Measurements from ENCODE around the gene KHDRBS1.

KHDRBS1 gene

DNA sequence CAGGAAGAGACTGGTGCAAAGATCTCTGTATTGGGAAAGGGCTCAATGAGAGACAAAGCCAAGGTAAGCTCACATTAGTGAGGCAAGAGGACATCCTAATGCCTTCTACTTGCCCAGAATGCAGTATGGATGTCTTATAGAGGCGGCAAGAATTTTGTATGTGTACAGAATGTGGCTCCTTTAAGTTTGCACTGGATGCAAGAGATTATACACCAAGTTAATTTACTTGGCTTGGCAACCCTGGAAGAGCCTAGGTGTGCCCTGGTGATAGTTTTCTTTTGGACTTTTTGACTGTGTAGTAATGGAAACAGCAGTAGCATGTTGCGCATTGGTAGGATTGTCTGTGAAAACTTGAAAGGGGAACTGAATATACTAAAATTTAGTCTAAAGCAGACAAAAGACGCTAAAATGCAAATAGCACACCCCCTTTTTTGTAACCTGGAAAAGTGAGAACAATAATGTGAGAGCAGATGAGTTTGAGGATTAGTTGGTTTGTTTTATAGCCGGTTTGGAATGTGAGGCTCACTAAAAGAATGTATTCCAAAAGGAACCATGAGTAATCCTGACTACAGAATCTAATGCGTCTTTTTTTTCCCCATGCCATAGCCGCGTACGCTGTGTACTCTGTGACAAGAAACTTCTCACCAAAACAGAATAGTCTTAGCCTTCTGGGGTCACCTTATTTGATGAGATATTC lies 18.1 kb downstream of the KHDRBS1 start:
- Mint-ChIP-seq H3K27me3 (no peaks in the 10 kb centered on the region), H3K9me3 (no peaks in the 10 kb centered on the region), H3K4me3 (no peak overlapping the region), H3K4me1 (peaks cover 18% of the 10 kb centered on the region), H3K27ac (no peak overlapping the region), H3K36me3 (ENCODE audit: low read depth) (peaks cover 50% of the 10 kb centered on the region)
- DNase-seq (no peak), ATAC-seq (no peak)

DNA sequence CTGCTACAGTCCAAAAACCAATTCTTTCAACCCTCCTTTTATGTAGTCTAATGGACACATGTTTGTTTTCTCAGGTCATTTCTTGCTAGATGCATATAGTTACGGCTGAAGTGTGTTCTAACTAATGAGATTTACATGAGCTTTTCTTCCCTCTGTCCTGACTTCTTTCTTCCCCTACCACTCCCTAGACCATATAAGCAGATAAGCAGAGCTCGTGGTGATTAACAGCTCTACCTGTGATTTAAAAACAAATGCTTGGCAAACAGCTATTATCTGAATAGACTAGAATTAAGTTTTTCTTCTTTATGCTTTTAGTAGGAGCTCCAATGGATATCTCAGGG lies 18.6 kb downstream of the KHDRBS1 start:
- no peak overlapping the region for H3K27ac Mint-ChIP-seq

DNA sequence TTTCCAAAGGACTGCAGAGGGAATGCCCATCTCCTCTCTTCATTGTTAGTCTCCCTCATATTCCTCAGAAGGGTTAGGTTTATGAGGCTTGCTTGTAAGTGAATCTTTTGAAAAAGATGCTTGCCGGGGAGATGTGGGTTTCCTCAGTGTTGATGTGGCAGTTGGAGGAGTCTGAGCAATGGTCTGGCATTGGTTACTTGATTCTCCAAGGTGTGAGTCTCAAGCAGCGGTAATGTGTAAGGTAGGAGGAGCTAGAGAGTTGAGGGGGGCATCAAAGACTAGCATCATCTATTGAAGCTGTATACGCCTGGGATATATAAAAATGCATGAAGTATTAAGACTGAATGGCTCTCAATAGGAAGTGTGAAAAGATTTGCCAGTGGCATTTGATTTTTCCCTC lies 21.5 kb downstream of the KHDRBS1 start:
- no peak for ATAC-seq
- Mint-ChIP-seq H3K9me3 (no peaks in the 10 kb centered on the region), H3K27ac (peak overlapping the region; percentile 1)

More for the DNA sequence above, 18.6 kb downstream of the KHDRBS1 start:
- H3K36me3 Mint-ChIP-seq (ENCODE audit: low read depth): peaks cover 51% of the 10 kb centered on the region
- H3K27me3 Mint-ChIP-seq: no peaks in the 10 kb centered on the region
- no peak overlapping the region for H3K4me3 Mint-ChIP-seq
- peaks cover 15% of the 10 kb centered on the region for H3K4me1 Mint-ChIP-seq
- no peak for DNase-seq
- H3K9me3 Mint-ChIP-seq: no peaks in the 10 kb centered on the region
- ATAC-seq: no peak

DNA sequence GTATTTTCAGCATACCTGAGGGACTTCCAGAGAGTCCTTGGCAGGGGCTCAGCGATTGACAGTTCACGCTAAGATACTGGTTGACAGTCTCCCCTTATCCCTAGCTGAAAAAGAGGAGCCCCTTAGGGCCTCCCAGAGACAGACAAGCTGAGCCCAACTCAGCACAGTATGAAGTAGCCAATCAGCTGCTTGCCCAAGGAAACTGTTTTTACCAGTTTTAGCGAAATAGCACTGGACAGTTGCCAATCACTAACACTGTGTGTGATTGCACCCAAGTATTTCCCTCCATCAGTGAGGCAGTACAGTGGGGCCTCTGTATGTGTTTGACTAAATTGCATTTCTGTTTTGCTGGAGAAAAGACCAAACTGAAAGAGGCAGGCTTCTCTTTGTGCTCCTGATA lies 27.0 kb downstream of the KHDRBS1 start:
- Mint-ChIP-seq H3K4me1 (no peaks in the 10 kb centered on the region), H3K36me3 (ENCODE audit: low read depth) (peaks cover 57% of the 10 kb centered on the region), H3K4me3 (no peak overlapping the region), H3K9me3 (no peaks in the 10 kb centered on the region), H3K27me3 (no peaks in the 10 kb centered on the region), H3K27ac (no peak overlapping the region)
- DNase-seq: no peak
- no peak for ATAC-seq

More for the DNA sequence above, 21.5 kb downstream of the KHDRBS1 start:
- no peak for DNase-seq
- H3K4me1 Mint-ChIP-seq: peaks cover 5% of the 10 kb centered on the region
- H3K27me3 Mint-ChIP-seq: no peaks in the 10 kb centered on the region
- no peak overlapping the region for H3K4me3 Mint-ChIP-seq
- H3K36me3 Mint-ChIP-seq (ENCODE audit: low read depth): peaks cover 62% of the 10 kb centered on the region

DNA sequence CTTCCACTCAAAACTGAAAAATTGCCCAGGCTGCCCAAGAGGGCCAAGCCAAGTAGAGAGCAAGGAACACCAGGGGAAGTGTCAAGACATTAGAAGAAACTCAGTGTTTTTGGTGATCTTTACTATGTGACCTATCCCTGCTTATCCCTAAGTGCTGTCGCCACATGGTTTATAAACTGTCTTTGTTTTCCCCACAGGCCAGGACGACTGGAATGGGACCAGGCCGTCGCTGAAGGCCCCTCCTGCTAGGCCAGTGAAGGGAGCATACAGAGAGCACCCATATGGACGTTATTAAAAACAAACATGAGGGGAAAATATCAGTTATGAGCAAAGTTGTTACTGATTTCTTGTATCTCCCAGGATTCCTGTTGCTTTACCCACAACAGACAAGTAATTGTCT lies 28.7 kb downstream of the KHDRBS1 start:
- Mint-ChIP-seq H3K4me3 (no peak overlapping the region), H3K9me3 (no peaks in the 10 kb centered on the region), H3K4me1 (no peaks in the 10 kb centered on the region), H3K27ac (no peak overlapping the region), H3K27me3 (no peaks in the 10 kb centered on the region), H3K36me3 (ENCODE audit: low read depth) (peaks cover 52% of the 10 kb centered on the region)
- DNase-seq (no peak), ATAC-seq (no peak)

DNA sequence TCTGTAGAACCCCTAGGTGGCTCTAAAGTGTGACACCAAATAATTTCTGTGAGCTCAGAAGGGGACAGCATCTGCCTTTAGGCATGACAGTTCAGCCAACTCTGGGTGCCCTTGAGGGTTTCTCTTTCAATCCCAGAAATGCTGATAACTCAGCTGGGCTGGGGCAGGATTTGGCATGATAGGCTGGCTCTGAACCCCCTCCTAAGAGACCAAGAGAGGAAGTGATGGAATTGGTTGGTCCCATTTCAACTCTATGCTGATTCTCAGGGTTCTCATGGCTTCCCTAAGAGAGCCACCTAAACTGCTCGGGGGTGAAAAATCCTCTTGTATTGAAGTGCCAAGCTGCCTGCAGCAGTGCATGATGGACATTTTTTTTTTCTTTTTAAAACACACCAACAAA lies 30.6 kb downstream of the KHDRBS1 start:
- Mint-ChIP-seq H3K27ac (peak overlapping the region; percentile 27), H3K36me3 (ENCODE audit: low read depth) (peaks cover 52% of the 10 kb centered on the region)

DNA sequence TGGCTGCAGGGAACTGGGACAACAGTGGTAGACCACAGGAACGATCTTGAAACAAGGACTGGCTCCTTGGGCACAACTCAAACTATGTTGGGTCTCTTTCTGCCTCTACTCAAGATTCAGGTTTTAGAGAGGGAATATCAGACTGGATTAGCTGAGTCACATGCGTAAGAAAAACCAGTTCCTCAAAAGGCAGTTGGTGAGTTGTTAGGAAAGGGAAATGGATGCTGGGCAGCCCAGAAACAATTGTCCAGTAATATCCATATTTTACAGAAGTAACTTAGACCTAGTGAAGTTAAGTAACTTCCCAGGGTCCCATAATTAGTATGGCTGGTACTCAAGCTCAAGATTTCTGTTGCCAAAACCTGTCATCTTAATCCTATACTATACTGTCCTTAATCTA lies 32.1 kb downstream of the KHDRBS1 start:
- peaks cover 14% of the 10 kb centered on the region for H3K4me1 Mint-ChIP-seq
- no peak for DNase-seq
- H3K27me3 Mint-ChIP-seq: no peaks in the 10 kb centered on the region
- H3K27ac Mint-ChIP-seq: no peak overlapping the region
- H3K9me3 Mint-ChIP-seq: no peaks in the 10 kb centered on the region
- peaks cover 50% of the 10 kb centered on the region for H3K36me3 Mint-ChIP-seq (ENCODE audit: low read depth)
- no peak overlapping the region for H3K4me3 Mint-ChIP-seq
- no peak for ATAC-seq

More for the DNA sequence above, 30.6 kb downstream of the KHDRBS1 start:
- no peaks in the 10 kb centered on the region for H3K27me3 Mint-ChIP-seq
- H3K9me3 Mint-ChIP-seq: no peaks in the 10 kb centered on the region
- DNase-seq: no peak
- H3K4me3 Mint-ChIP-seq: no peak overlapping the region
- H3K4me1 Mint-ChIP-seq: peaks cover 7% of the 10 kb centered on the region
- ATAC-seq: no peak

DNA sequence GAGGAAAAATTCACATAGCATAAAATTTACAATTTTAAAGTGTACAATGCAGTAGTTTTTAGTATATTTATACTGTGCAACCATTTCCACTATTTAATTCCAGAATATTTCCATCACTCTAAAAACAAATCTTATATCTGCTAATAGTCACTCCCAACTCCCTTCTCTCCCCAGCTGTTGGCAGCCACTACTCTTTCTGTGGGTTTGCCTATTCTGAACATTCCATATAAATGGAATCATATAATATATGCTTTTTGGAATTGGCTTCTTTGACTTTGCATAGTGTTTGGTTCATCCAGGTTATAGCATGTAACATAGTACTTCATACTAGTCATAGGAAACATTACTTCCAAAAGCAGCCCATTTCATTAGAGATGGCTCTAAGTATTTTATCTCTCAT lies 34.0 kb downstream of the KHDRBS1 start:
- no peak for DNase-seq
- Mint-ChIP-seq H3K27ac (no peak overlapping the region), H3K27me3 (no peaks in the 10 kb centered on the region), H3K36me3 (ENCODE audit: low read depth) (peaks cover 50% of the 10 kb centered on the region), H3K9me3 (no peaks in the 10 kb centered on the region), H3K4me1 (peaks cover 14% of the 10 kb centered on the region), H3K4me3 (no peak overlapping the region)
- ATAC-seq: no peak

DNA sequence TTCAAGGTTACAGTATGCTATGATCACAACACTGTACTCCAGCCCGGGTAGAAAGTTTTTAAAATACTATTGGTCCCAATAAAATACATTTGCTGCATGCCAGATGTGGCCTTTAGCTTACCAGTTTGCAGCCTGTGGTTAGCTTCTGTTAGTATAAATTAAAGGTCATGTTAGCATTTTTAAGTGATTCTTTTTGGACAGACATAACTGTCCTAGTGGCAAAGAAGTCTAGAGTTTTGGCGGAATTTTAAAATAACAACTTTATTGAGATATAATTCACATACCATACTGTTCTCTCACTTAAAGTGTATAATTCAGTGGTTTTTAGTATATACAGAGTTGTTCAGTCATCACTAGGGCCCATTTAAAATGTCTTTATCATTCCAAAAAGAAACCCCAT lies 34.8 kb downstream of the KHDRBS1 start:
- Mint-ChIP-seq H3K4me1 (peaks cover 14% of the 10 kb centered on the region), H3K9me3 (no peaks in the 10 kb centered on the region), H3K4me3 (no peak overlapping the region), H3K27me3 (no peaks in the 10 kb centered on the region), H3K27ac (no peak overlapping the region), H3K36me3 (ENCODE audit: low read depth) (peaks cover 53% of the 10 kb centered on the region)
- DNase-seq (no peak), ATAC-seq (no peak)

DNA sequence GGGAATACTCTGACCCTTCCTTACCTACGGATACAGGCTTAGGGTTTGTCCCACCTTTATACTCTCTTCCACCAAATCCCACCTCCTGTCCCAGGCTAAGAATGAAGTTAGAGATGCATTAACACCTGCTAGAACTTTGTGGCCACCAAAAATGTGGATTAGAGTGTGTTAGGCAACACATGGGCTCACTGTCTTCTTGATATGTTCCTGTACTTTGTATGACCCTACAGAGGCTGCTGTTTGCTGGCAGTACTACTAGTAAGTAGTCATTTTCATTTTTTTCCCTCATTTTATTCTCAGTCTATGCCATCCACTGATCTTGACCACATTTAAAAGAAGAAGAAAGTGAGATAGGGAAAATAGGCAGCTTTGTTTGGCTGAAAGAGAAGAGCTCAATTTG lies 38.0 kb downstream of the KHDRBS1 start:
- H3K36me3 Mint-ChIP-seq (ENCODE audit: low read depth): peaks cover 47% of the 10 kb centered on the region
- H3K4me3 Mint-ChIP-seq: no peak overlapping the region
- H3K4me1 Mint-ChIP-seq: peaks cover 14% of the 10 kb centered on the region
- H3K27me3 Mint-ChIP-seq: no peaks in the 10 kb centered on the region
- DNase-seq (no peak), ATAC-seq (no peak)
- no peak overlapping the region for H3K27ac Mint-ChIP-seq
- H3K9me3 Mint-ChIP-seq: no peaks in the 10 kb centered on the region

DNA sequence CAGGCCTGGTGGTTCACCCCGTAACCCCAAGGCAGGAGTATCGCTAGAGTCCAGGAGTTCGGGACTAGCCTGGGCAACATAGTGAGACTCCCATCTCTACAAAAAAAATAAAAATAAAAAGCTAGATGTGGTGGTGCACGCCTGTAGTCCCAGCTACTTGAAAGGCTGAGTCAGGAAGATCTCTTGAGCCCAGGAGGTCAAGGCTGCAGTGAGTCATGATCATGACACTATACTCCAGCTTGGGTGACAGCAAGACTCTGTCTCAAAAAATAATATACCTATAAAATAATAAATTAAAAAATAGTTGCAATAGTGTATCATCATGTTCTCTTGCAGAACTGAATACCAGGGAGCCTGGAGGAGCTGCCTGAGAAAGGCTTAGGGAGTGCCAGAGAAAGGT lies 39.2 kb downstream of the KHDRBS1 start:
- DNase-seq: no peak
- Mint-ChIP-seq H3K27ac (no peak overlapping the region), H3K36me3 (ENCODE audit: low read depth) (peaks cover 47% of the 10 kb centered on the region)

DNA sequence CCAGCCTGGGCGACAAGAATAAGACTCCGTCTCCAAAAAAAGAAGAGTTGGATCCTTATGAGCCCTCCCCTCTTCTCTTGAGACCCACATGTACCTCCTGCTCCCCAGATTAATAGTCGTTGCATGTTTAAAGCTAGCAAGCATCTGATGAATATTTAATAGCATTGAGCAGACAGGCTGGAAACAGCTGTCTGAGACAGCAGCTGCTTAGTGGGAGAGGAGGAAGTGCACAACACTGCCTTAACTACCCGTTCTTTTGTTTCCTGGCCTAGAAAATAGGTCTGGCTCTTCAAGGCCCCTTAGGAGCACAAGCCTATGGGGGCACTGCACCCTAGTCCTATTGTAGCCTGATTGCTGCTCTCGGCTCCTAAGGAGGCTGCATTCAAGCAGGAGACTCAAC lies 41.7 kb downstream of the KHDRBS1 start:
- Mint-ChIP-seq H3K36me3 (ENCODE audit: low read depth) (peaks cover 46% of the 10 kb centered on the region), H3K9me3 (no peaks in the 10 kb centered on the region), H3K27ac (no peak overlapping the region), H3K27me3 (no peaks in the 10 kb centered on the region), H3K4me1 (no peaks in the 10 kb centered on the region), H3K4me3 (no peak overlapping the region)
- DNase-seq: no peak
- ATAC-seq: no peak

More for the DNA sequence above, 39.2 kb downstream of the KHDRBS1 start:
- no peak overlapping the region for H3K4me3 Mint-ChIP-seq
- peaks cover 14% of the 10 kb centered on the region for H3K4me1 Mint-ChIP-seq
- H3K9me3 Mint-ChIP-seq: no peaks in the 10 kb centered on the region
- H3K27me3 Mint-ChIP-seq: no peaks in the 10 kb centered on the region
- no peak for ATAC-seq

DNA sequence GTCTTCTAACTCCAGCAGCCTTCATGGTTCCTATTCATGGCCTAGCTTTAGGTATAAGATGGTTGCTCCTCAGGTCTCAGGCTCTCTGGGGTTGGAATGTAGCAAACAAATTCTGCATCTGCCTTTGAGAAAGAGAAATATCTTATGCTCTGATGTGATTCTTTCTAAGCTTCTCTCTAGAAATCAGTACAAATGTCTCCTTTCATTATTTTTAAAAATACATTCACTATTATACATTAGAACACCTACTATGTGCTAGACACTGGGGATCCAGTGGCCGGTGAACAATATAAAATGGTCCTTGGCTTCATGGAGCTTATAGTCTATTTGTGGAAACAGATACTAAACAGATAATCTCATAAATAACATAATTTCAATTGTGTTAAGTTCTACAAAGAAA lies 42.9 kb downstream of the KHDRBS1 start:
- ATAC-seq: no peak
- no peaks in the 10 kb centered on the region for H3K27me3 Mint-ChIP-seq
- no peak for DNase-seq
- H3K36me3 Mint-ChIP-seq (ENCODE audit: low read depth): peaks cover 47% of the 10 kb centered on the region
- no peaks in the 10 kb centered on the region for H3K4me1 Mint-ChIP-seq
- H3K27ac Mint-ChIP-seq: no peak overlapping the region
- H3K4me3 Mint-ChIP-seq: no peak overlapping the region
- no peaks in the 10 kb centered on the region for H3K9me3 Mint-ChIP-seq

DNA sequence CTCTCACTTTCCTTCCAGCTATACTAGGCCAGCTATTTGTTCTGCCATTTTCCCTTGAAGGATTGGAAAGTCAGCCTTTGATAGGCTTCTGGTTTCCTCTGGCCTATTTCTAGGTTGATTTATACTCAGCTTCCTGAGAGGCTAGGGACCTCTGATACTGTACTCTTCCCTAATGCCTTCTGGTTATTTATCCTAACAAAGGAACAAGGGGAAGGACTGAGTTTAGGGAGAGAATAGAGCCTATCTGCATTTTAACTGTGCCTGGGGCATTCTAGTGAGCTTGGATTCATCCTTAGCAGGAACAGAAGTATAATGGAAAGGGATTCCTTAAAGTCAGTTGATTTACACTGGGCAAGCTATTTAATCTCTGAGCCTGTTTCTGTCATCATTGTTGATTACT lies 47.2 kb downstream of the KHDRBS1 start:
- Mint-ChIP-seq H3K4me3 (no peak overlapping the region), H3K36me3 (ENCODE audit: low read depth) (peaks cover 28% of the 10 kb centered on the region), H3K9me3 (no peaks in the 10 kb centered on the region), H3K27ac (no peak overlapping the region), H3K27me3 (no peaks in the 10 kb centered on the region), H3K4me1 (peaks cover 2% of the 10 kb centered on the region)
- DNase-seq (no peak), ATAC-seq (no peak)

DNA sequence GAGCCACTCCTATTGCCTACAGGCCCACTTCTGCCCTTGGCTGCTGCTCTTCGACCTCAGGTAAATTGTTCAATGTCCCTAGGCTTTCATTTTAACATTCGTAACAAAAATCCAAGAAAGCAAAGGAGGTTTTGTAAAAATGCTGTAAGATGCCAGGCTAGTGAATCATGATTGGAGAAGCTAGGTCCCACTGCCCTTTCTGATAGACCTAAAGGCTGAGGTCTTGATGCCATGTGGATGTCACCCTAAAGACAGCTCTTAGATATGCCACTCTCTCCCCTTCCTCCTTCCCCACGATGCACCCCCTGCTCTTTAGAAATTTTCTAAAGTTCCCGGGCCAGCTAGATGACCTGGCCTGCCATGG lies 49.2 kb downstream of the KHDRBS1 start:
- Mint-ChIP-seq H3K9me3 (no peaks in the 10 kb centered on the region), H3K4me3 (no peak overlapping the region), H3K4me1 (peaks cover 8% of the 10 kb centered on the region), H3K27me3 (no peaks in the 10 kb centered on the region), H3K27ac (peak overlapping the region; percentile 65), H3K36me3 (ENCODE audit: low read depth) (peaks cover 20% of the 10 kb centered on the region)
- peak; percentile 12 for ATAC-seq
- DNase-seq: no peak

DNA sequence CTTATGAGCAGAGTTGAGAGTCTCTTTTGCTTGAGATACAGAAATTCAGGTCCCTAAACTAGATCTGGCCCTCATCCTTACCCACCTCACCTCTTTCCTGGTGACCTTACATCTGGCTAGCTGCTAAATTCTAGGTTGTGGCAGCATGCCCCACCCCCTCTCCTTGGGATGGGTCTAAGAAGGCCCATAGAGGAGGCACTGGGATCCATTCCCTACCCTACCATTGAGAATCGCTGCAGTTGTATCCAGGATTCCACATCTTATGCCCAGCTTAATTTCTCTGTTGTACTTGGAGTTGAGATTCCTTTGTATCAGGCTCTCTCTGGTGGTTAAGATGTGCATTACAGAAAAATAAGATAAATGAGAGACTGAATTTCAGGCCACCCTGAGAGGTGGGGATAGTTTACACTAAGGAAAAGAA lies 49.6 kb downstream of the KHDRBS1 start:
- Mint-ChIP-seq H3K27me3 (no peaks in the 10 kb centered on the region), H3K9me3 (no peaks in the 10 kb centered on the region), H3K4me1 (peaks cover 8% of the 10 kb centered on the region), H3K27ac (no peak overlapping the region), H3K4me3 (no peak overlapping the region), H3K36me3 (ENCODE audit: low read depth) (peaks cover 19% of the 10 kb centered on the region)
- DNase-seq (no peak), ATAC-seq (peak; percentile 13)

Data from activated naive CD8-positive, alpha-beta T cell treated with anti-CD3 and anti-CD28 coated beads, Interleukin-2, amount 50 U/mL, for 24 hours (primary cell).